HG03159 (cell line): ENCODE data around the gene DDX20.

Source experiments
- ATAC-seq: cut with Tn5 transposase; IDR thresholded peaks from one replicate; pipeline ENCODE4 v1.9.1; 2021; ENCODE audit warnings: mild to moderate bottlenecking, moderate library complexity; ENCODE audit not compliant: unreplicated experiment

Gene DDX20, protein sequence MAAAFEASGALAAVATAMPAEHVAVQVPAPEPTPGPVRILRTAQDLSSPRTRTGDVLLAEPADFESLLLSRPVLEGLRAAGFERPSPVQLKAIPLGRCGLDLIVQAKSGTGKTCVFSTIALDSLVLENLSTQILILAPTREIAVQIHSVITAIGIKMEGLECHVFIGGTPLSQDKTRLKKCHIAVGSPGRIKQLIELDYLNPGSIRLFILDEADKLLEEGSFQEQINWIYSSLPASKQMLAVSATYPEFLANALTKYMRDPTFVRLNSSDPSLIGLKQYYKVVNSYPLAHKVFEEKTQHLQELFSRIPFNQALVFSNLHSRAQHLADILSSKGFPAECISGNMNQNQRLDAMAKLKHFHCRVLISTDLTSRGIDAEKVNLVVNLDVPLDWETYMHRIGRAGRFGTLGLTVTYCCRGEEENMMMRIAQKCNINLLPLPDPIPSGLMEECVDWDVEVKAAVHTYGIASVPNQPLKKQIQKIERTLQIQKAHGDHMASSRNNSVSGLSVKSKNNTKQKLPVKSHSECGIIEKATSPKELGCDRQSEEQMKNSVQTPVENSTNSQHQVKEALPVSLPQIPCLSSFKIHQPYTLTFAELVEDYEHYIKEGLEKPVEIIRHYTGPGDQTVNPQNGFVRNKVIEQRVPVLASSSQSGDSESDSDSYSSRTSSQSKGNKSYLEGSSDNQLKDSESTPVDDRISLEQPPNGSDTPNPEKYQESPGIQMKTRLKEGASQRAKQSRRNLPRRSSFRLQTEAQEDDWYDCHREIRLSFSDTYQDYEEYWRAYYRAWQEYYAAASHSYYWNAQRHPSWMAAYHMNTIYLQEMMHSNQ

DNA sequence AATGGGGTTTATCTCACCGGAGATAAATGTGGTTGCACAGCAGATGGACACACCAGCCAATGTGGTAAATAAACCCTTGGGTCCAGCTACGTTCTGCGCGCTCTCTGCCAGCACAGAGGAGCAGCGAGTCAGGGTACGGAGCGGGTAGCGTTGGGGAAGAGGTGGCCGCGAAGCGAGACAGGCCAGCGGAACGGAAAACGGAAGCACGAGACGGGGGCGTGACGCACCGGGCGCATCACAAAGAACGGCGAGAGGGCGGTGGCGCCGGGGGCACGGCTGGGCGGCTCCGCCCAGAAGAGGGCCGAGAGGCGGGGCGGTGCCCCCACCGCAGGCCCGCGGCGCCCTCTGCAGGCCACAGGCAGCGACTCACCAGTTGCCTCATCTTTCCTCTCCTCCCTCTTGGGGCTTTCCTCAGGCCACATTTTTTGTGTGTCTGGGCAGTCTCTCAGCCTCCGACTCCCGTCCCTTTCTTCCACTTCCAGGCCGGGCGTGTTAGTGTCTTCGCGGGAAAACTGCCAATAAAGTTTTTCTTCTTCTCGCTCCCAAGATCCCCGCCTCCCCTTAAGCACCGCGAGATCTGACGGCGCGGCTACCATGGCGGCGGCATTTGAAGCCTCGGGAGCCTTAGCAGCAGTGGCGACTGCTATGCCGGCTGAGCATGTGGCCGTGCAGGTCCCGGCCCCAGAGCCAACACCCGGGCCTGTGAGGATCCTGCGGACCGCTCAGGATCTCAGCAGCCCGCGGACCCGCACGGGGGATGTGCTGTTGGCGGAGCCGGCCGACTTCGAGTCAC, at the start of gene DDX20:
TSS of gene DDX20 (plus strand) at position 571 of the 793 bp plus-strand sequence. CDS start at position 595, 24 bp downstream.
- peak; percentile 88 for ATAC-seq

DNA sequence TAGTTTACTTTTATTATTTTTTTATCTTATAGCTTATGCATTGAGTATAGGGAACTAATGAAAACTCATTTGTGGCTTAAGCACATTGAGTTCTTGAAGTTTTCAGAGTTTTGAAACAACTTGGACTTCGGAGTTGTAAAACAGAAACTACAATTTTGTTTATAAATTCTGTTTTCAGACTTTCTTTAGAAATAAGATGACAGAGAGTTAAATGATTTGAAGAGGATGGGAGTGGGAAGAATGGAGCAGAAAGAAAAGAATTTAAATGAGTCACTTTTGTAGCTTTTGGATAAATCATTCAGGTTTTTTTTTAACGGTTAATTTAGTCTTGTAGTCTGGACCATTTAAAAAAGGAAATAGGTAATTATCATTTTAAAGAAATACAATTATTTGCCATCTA, 48.8 kb upstream of the DDX20 start:
- ATAC-seq = no peak

DNA sequence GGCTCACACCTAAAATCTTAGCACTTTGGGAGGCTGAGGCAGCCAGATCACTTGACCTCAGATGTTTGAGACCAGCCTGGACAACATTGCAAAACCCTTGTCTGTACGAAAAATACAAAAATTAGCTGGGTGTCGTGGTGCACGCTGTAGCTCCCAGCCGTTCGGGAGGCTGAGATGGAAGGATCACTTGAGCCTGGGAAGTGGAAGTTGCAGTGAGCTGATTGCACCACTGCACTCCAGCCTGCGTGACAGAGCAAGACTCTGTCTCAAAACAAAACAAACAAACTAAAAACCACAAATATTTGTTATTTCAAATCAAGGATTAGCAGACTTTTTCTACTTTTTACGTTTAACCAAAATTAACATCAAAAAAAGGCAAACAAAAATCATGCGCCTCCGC, 47.8 kb upstream of the DDX20 start:
- ATAC-seq = no peak

DNA sequence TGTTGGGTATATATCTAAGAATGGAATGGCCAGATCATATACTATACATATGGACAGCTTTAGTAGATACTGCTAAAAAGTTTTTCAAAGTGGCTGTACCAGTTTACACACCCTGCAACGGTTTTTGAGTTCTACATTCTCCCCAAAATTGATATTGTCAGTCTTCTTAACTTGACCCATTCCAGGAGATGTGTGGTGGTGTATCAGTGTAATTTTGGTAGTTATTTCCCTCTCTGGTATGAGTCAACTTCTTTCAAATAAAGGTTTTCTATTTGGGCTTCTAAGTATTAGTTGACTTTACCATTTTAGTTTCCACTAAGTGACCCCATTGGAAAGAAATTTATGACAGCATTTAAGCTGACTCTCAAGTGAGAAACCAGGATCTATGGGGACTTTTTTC, 45.7 kb upstream of the DDX20 start:
- ATAC-seq = no peak

DNA sequence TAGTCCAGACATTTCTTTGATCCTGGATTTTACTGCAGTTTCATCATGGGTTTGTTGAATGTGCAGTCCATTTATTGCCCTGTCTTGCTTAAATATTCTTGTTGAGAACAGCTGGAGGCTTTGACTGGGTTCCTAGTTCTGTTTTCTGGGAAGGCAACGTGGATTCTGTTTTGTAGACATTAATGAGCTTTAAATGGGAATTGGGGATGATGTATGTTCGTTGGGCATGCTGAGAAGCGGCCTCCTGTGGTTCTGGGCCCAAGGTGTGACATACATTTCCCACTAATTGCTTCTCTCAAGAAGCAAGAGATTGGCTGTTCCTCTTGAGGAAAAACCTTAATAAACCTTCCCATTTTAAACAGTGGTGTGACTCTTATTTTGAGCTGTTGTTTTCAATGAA, 39.4 kb upstream of the DDX20 start:
- no peak for ATAC-seq

DNA sequence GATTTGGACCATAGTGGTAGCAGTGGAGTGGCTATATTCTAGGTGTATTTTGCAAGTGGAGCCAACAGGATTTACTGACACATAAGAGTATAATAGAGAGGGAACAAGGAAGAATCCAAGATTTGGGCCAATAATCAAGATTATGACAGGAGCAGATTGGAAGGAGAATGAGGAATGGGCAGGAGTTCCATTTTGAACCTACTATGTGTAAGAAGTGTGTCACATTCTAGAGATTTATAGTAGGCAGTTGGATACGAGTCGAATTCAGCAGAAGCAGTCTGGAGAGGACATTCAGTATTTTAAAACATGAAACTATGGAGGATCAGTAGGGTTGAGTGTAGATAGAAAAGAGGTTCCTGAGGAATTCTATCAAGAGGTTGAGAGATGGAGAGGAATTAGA, 38.3 kb upstream of the DDX20 start:
- ATAC-seq = no peak

DNA sequence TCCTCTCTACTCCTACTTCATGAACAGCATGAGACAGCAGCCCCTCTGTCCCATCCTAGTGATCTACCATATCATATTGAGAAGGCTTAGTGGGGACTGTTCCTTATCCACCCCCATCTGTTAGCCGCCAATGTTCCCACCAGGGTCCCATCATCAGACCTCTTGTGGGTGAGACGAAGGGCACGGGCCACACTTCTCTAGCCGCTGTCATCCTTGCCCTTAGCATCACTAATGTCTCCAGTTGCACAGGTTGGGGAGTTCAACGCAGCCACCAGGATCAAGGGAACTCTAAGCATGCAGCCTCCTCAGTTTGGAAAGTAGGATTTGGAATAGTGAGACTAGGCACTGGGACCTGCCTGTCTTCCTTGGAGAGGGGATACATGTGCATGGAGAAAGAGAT, 36.6 kb upstream of the DDX20 start:
- no peak for ATAC-seq

DNA sequence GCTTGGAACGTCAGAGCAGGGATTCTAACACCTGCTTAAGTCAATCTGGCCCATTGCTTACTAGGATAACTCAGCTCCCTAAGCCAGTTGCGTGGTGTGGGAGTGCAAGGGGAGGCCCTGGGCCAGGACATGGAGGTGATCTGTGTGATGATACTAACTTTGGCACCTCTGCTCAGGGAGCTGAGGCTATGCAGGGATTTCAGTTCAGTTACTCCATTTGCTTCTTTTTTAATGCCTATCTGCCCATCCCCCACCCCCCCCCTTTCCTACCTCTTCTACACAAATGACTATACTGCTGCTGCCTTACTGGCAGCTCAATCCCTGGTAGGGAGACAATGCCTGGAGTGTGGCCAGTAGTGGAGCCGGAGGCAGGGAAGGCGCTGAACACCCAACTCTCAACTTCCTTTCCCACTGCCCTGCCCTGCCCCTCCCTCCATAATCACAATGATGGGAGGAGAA, 36.0 kb upstream of the DDX20 start:
- ATAC-seq = no peak

DNA sequence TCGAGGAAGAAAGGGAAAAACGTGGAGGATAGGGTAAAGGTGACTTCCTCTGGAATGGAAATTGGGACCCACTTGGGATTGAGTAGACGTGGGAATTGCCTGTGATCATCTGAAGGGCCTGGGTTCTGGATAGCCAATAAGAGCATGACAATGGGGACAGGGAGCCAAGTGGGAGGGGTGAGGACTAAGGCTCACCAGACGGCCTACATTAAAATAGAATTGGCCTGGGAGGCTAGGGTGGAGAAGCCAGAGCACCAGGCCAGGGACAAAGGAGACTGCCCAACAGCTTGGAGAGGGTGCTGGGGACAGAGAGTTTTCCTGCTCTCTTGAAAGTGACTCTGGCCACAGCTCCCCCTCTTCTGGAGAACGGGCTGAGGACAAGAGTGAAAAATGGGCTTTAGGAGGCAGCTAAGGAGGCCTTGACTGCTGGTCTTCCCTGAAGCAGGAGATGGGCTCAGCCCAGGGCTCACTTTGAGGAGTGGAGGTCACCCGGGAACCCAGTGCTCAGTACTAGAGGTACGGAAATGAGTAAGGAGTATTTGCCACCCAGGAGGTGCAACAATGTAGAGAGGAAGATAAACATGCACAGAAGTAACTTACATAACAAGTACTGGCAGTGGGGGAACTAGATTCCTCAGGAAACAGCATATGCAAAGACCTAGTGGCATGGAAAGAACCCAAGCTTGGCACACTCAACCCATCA, 35.3 kb upstream of the DDX20 start:
- ATAC-seq = no peak

DNA sequence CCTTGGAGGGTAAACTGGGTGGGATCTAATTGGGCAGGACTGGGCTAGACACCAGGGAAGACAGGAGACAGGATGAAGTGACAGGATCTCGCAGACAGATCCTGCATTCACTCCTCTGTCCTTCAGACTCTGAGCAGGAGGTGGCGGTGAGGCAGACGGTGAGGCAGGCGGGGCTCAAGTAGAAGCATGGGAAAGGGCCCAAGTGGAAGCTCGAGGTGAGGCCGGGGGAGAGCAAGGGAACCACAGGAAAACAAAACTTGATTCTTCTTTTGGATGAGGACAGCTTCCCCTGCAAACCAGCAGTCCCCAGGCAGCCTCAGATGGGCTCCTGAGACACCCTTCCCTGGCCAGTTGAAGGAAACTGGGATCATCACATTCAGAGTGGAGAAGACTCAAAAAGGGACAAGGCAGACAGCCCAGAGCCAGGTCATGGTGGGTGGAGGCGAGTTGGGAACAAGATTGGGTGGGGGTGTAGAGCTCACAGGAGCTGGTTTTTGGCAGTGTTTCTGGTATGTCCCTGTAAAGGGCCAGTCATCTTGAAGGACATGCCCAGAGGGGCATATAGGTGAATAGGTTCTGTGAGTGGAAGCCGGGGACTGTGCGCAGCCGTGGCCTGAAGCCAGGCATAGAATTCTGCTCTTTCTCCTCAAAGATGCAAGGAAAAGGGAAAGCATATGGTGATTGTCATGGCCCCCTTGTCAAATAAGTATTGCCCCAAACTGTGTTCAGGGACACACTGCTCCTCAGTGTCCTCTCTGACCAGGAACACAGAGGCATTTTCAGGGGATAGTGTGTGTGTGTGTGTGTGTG, 34.5 kb upstream of the DDX20 start:
- no peak for ATAC-seq

DNA sequence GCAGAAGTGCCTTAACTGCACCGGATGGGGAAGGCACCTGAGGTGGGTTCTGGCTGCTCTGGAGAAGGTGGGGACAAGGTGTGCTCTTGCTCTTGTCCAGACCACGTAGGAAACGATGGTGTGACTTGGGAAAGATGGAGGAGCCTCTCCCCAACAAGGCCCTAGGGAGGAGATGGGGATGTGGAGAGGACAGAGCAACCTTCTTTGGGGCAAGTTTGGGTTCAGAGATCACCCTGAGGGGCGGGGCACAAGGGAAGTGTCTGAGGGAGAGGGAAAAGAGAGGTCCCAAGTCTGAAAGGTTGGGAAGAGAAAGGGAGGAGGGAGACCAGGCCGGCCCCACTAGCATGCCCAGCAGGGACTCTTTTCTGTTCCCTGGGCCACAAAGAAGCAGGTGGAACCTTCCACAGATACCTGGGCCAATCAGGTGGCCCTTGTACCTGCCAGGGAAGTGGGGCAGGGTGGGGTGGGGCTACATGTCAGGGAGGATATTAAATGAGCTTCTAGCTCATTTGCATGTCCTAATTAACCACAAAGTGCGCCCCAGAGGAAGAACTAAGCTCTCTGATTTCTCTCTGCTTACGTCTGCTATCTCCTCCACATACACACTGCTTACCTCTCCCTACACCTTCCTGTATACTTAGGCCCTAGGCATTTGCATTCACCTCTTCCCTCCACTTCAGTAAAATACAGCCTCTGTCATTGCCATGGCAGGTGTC, 32.5 kb upstream of the DDX20 start:
- ATAC-seq = no peak

DNA sequence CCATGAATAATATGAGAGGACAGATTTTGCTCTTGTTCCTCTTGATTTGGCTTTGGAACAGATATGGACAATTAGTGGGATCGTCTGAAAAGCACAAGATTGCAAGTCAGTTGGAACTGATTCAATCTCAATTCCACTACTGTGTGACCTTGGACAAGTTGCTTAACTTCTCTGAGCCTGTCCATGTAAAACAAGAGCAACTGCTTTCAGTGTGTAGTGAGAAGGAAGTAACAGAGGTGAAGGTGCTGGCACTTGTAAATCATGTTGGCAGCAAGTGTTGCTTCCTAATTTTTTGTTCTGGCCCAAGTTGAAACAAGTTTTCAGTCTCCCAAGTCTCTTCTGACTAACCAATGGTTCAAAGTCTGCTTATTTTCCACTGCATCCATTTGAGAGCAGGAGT, 31.8 kb upstream of the DDX20 start:
- ATAC-seq = no peak

DNA sequence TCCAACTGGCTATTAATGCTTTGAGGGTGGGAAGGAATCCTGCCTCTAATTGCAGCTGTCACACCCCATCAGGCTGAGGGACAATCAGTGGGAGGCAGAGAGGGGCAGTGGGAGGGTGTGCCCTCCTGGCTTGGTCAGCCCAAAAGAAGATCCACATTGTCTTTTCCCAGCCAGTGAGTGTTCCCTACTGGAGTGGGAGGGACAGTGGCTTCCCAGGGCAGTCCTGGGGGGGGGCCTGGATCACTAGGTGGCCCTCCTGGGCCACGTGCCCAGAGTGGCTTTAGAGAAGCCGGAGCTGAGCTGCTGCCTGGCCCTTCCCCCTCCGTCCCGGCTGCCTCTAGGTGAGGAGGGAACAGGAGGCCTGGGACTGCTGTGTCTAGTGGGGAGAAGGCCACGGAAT, 30.5 kb upstream of the DDX20 start:
- ATAC-seq = no peak

DNA sequence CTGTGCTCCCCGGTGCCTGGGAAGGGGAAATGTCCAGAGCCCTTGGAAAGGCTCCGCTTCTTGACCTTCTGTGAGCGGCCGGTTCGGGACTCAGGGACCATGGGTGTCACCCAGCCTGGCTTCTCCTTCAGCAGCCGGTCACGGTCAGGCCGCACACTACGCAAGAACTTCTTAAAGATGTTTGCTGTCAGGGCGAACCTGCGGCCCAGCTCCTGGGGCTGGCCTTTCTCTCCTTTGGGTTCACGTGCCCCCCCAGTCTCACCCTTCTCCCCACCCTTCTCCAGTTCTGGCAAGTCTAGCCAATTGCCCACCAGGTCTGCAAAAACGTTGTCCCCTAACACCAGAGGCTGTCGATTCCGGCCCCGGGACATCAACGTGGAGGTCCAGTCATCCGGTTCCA, 28.6 kb upstream of the DDX20 start:
- no peak for ATAC-seq

DNA sequence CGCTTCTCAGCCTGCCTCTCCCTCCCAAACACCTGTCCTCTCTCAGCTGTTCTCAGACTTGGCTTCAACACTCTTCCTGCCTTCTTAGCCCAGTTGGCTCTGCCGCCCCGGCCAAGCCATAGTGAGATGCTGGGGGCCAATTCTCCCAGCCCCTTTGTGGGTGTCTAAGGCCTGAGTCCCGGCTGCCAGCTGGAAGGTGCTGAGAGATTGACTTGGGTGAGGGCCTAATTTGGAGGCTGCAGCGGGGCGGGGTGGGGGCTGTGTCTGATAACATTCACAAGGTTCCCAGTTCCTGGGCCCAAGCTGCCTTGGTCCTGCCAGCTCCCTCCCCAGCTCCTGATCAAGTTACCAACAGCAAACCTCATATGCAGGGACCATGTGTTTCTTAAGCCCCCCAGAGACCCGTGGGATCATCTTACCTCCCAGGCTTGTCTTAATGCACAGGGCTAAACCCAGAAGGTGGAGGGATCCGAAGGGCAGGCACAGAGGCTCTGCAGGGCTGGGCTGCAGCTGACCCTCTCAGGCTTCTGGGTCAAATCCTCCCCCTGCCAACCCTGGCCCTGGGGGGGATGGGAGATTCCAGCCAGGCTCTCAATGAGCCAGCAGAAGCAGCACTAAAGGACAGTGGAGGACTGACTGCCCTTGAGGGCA, 26.3 kb upstream of the DDX20 start:
- ATAC-seq = no peak

DNA sequence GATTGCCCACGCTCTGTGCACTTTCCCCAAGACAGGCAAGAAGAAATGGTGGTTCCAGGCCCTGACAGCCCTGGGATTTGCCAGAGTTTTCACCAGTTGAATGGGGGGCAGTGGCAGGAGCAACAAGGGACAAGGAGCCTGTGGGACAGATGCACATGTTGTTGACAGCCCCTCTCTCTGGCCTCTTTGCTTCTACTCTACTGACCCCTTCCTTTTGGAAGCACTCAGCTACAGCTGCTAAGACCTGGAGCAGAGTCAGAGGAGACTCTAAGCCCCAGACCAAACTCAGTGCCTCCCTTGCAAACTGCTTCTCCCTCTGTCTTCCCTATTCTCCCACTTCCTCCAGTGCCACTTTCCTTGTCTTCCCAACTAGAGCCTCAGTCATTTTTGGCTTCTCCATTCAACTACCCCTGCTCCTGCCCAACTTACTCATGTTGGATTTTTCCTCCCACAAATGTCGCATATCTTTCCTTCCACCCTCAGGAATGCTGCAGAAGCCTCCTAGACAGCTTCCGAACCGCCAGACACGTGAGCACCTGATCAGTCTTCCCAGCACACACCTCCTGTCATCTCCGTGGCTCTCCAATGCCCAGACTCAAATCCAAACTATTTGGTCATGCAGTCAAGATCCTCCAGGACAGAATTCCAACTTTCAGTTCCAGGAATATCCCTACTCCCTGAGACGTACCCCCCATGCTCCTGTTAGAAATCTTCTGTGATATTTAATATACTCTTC, 25.6 kb upstream of the DDX20 start:
- no peak for ATAC-seq

DNA sequence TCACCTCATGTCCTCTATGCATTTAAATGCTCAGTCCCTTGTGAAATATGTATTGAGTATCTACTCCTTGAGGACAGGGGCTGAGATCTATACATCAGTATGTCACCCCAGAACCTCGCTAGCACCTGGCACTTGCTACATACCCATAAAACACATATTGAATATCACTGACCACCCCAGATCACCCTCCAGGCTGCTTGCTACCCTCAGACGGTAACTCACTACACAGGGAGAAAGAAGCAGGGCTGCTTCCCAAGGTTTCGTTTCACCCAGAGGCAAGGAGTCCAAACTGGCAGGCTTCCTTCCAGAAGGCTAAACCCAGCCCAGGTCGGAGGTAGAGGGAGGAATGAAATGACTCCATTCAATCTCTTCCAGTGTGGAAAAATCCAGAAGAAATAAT, 25.0 kb upstream of the DDX20 start:
- no peak for ATAC-seq

DNA sequence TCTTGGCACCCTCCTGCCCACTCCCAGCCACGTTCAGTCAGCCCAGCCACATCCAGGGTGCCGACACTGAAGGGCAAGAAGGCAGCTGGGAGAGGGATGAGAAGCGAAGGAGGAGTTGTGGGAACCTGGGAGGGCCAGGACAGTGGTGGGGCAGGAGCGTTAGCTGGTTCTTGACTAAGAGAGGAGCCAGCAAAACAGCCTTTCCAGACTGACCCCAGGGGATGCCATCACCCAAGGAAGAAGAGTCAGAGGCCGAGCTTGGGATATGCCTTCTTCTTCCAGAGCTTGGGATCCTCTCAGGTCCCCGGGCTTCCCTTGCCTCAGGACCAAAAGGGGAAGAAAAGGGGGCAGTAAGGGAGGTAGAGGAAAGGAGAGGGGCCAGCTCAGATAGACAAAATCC, 23.7 kb upstream of the DDX20 start:
- ATAC-seq = no peak
